GM18870 (cell line): ENCODE results near the gene BRWD1.

Experiments
- ATAC-seq: cut with Tn5 transposase; IDR thresholded peaks from one replicate; pipeline ENCODE4 v1.9.1; 2021; ENCODE audit warnings: moderate library complexity; ENCODE audit not compliant: unreplicated experiment

BRWD1 gene

GRCh38 chr21:39313571-39314142, at the start of gene BRWD1:
BRWD1 (minus strand) TSS chr21:39313632; CDS start chr21:39313491, 141 bp downstream.
- no peak for ATAC-seq

DNA sequence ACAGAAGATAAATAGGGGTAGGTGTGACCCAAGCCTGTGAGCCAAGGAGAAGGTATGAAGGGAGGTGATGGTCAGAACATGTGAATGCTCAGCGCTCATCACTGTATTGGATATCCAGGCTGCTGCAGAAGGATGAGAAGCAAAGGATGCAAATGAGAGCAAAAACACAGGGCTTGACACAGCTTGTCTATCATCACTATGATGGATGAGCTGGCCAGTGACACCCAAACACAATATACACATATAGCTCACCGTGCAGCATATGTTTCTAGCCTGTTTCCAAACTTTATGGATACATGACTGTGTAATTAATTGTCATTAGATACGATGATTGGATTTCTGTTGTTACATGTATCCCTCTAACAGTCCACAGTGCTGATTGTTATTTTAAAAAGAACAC, 49.3 kb upstream of the BRWD1 start:
- no peak for ATAC-seq

DNA sequence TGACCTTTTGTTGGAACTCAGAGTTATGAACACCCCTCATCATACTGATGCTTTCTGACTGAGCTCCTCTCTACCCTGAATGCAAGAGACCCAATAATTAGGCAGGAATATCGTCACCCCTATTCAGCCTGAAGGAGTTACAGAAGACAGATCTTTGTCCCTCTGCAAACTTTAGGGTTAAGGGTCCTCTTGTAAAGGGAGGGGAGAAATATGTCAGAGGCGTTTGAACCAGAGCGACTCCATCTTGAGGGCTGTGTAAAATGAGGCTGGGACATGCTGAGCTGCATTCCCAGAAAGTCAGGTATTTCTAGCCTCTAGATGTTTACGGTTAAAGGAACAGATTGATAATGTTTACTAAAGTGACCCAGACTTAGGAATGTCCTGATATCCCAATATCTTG, 46.0 kb upstream of the BRWD1 start:
- no peak for ATAC-seq

DNA sequence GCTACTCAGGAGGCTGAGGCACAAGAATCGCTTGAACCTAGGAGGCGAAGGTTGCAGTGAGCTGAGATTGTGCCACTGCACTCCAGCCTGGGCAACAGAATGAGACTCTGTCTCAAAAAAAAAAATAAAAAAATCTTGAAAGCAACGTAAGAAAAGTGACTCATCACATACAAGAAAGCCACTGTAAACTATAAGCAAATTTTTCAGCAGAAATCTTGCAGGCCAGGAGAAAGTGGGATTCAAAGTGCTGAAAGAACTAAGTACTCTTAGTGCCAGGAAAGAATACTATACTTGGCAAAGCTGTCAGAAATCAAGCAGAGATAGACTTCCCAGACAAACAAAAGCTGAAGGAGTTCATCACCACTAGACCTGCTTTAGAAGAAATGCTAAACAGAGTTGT, 39.9 kb upstream of the BRWD1 start:
- ATAC-seq = no peak

DNA sequence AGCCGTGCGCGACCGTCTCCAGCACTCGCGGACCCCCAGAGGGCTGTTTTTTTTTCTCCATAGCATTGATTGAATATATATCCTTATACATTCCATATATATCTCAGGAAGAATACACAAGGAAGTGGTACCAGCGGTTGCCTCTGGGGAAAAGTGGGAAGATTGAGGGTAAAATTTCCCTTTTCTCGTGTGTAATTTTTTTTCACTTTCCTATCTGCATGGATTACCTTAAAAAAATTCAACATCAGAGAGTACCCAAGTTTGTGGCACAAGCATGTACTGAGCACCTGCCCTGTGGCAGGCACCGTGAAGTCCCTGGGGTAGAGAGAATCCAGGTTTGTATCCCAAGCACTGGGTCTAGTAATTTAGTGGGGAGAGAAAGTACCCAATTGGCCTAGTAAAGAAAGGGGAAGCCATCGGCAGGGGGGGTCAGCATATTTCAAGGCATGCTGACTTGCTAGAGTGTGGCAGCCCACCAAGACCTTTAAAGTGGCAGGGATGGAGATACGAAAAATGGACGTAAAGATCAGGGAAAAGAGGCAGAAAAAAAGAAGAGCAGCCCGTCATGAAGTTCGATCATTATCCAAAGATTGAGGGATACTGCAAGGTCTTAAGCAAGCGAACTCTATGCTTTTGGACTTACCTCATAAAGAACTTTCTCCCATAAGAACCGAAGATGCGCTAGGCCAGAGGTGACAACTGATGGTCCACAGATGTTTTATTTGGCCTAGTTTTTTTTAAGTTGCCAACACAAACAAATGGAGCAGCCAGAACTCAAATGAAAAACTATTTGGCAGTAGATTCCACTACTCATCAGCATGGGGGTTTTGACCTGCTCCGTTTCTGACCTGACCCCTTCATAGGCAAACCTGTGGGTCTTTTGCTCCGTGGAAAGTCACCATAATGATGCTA, 36.9 kb upstream of the BRWD1 start:
- no peak for ATAC-seq

DNA sequence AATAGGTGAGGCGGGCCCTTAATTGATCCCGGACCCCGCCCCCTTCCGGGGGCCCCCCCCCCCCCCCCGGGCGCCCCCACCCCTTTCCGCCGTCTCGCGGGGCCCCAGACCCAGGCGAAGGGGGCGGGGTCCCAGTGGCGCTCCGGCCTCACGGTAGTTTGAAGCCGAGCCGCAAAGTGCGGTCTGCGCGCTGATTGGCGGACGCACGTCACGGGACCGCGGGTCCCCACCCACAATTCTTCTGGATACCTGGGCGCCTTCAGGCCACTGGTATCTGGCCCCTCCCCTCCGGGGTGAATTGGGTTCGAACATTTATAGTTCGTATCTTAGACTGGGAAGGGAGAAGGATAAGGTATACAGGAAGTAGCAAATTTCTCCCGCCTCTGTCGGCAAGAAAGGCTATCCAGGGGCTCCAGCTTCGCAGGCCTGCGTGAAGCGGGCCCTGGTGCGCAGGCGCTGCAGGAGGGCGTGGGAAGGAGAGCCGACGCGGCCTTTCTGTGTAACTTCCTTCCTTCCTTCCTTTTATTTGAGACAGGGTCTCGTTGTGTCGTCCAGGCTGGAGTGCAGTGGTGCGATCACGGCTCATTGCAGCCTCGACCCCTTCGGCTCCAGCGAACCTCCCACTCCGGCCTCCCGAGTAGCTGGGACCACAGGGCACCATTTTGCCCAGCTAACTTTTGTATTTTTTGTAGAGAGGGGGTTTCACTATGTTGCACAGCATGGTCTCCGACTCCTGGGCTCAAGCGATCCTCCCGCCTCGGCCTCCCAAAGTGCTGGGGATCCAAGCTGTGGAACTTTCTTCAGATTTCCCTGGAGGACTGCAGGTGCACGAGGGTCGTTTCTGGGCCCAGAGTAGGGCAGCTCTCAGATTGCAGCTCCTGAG, 36.0 kb upstream of the BRWD1 start:
- peak; percentile 89 for ATAC-seq

DNA sequence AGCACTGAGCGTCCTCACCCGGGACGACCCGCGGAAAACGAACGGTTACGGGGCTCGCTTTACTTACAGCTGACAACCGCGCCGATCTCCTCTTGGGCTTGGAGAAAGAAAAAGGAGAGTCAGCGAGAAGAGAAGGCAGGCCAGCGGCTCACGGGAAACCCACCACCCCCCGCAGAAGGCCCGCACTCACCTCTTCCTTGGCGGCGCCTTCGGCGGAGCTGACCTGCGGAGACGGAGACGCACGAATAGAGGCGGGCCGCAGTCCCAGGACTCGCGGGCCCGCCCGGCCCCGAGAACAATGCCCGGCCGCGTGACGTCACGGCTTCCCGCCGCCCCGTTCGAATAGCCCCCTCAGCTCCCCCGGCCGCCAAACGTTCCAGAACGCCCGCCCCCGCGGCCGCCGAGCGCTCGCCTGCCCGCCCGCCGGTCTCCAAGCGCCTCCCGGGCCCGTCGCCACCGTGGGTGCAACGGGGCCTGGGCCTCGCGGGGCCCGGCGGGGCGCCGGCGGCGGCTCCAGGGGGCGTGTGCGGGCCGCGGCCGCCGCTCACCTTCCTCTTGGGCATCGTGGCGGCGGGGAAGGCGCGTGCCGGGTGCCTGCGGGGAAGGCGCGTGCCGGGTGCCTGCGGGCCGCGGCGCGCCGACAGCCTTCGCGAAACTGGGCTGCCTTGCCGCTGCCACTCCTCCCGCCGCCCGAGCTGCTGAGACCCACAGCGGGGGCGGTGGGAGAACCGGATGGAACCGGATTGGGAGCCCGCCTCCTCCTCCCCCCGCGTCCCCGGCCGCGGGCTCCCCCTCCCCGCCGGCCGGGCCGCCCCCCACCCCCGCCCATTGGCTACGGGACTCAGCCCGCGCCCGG, 35.2 kb upstream of the BRWD1 start, which contains the start of gene HMGN1:
Gene HMGN1, minus strand, starts transcription at position 734 of the 856 bp plus-strand sequence. Its CDS starts 171 bp downstream, at position 563.
- ATAC-seq = peak; percentile 23

DNA sequence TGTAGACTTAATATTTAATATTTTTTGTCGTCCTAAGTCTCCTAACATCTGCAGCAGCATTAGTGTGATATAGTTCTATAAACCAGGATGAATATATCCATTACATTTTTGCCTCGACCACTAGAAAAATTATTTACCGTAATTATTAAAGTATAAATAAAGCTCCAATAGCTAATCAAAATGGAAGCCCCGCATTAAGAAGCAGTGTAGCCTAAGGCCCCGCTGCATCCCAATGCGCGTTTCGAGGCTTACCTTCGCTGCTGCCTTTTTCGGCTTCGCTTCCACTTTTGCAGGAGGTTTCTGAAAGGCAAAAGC, 34.6 kb upstream of the BRWD1 start:
- ATAC-seq = no peak

DNA sequence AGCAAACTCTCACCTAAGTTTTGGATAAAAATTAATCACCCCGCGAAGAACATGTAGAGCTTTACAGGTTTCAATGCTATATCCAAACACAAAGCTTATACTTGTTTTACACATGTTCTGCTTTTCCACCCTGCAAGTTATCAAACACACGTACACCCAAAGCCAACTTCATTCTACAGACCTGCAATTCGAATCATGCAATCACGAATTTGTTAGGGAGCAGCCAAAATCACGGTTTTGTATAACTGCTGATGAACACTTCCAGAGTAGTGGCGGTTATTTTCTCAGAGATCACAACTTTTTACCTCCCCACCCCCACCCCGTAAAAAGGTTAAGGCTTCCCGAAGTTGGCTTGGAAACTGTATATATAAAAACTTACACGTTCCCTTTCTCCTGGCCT, 34.1 kb upstream of the BRWD1 start:
- ATAC-seq = no peak

- no peak for ATAC-seq
Observed at GRCh38 chr21:39346671-39347331, 33.4 kb upstream of the BRWD1 start.

DNA sequence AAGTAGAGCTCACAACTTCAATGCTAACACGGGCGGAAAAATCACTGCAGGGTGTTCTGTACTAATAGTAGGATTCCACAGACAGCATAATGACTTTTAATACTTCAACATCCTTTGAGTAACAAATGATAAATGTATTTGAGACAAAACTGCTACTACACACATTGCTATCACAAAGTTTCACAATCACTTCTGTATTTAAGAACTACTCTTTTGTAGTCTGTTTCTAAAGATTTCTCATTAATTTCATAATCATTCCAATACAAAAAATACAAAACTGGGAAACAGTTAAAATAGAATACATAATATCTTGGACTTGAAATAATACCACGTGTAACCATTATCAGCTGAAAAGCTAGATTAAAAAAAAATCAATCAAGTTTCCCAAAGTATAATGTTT, 32.8 kb upstream of the BRWD1 start:
- no peak for ATAC-seq

- ATAC-seq = no peak
Observed at GRCh38 chr21:39345440-39345839, 32.0 kb upstream of the BRWD1 start.

- ATAC-seq = no peak
Observed at GRCh38 chr21:39344848-39345247, 31.4 kb upstream of the BRWD1 start.

GRCh38 chr21:39341249-39341923, 28.0 kb upstream of the BRWD1 start:
- no peak for ATAC-seq

GRCh38 chr21:39340687-39341086, 27.3 kb upstream of the BRWD1 start:
- no peak for ATAC-seq

DNA sequence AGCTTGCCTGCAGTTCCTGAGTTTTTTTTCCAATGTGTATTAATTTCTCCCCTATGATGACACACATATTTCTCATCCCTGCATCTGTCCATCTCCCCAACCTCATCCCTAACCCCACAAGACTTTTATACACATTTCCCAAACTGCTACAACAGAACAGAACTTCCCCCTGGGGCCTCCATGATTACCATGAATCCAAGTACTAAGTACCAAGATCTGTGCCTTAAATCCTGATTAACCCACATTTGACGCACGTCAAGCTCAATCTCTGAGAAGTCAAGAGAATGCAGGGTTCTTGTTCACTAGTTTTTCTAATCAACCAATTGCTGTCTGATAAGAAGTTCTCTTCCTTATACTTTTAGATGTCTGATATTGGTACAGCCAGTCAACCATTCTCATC, 25.8 kb upstream of the BRWD1 start:
- no peak for ATAC-seq

DNA sequence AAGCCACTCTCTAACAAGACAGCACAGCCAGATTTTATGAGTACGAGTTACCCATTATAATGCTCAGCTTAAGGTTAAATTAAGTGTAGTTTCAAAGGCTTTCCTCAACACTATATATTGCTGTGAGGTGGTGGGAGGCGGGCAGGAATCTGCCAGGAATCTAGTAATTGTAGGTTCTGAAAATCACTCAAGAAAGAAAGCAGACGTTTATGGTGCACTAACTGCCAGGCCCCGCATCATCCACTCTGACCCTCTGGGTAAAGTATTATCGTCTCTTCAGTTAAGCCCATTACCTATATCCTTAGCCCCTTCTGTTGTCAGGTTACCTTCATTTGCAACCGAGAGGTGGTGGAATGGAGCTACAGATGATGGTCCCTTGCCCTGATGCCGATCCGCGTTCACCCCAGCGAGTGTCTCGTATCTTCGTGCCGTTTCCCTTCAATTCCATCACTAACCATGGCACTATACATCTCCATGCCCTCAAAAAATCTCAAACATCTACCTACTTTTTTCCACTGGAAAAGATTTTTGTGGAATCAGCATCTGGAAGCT, 23.1 kb upstream of the BRWD1 start:
- no peak for ATAC-seq

- ATAC-seq = no peak
Observed at GRCh38 chr21:39334611-39335010, 21.2 kb upstream of the BRWD1 start.

- no peak for ATAC-seq
Observed at GRCh38 chr21:39332175-39332574, 18.7 kb upstream of the BRWD1 start.
